Measurements from ENCODE around the gene KRT71.

KRT71 gene

GRCh38 chr12:52575948-52576347, 23.0 kb upstream of the KRT71 start:
- Histone ChIP-seq H2AFZ (ENCODE audit: low read length) (no peak overlapping the region), H3K36me3 (ENCODE audit: insufficient read depth, low read length) (no peaks in the 10 kb centered on the region), H4K20me1 (ENCODE audit: insufficient read depth, low read length) (no peaks in the 10 kb centered on the region), H3K9me3 (ENCODE audit: low read length) (no peaks in the 10 kb centered on the region), H3F3A (ENCODE audit: insufficient read depth, low read length) (no peaks in the 10 kb centered on the region), H3K4me1 (ENCODE audit: insufficient read depth, low read length, severe bottlenecking) (no peaks in the 10 kb centered on the region), H3K9ac (ENCODE audit: low read length) (no peak overlapping the region), H3K9me2 (ENCODE audit: low read depth, low read length) (no peaks in the 10 kb centered on the region), H3K4me3 (ENCODE audit: low read depth, low read length, poor library complexity, severe bottlenecking) (no peak overlapping the region), H3K27me3 (ENCODE audit: insufficient read depth, low read length) (no peaks in the 10 kb centered on the region), H3K4me2 (ENCODE audit: low read length) (no peak overlapping the region), H3K79me2 (ENCODE audit: insufficient read depth, low read length) (no peaks in the 10 kb centered on the region), H3K27ac (ENCODE audit: low read depth, low read length, poor library complexity, severe bottlenecking) (no peak overlapping the region)
- TF ChIP-seq CTCF (IDR thresholded peaks at IDR 0.05; ENCODE audit: low read length) (no peak), EZH2 (IDR thresholded peaks at IDR 0.05; ENCODE audit: borderline replicate concordance, low read length) (no peak)

GRCh38 chr12:52575256-52575655, 22.3 kb upstream of the KRT71 start:
- H3K4me2 ChIP-seq (ENCODE audit: low read length) = no peak overlapping the region
- no peaks in the 10 kb centered on the region for H3K9me2 ChIP-seq (ENCODE audit: low read depth, low read length)
- TF ChIP-seq EZH2 (IDR thresholded peaks at IDR 0.05; ENCODE audit: borderline replicate concordance, low read length) = no peak
- no peak for TF ChIP-seq CTCF (IDR thresholded peaks at IDR 0.05; ENCODE audit: low read length)
- H3K79me2 ChIP-seq (ENCODE audit: insufficient read depth, low read length) = no peaks in the 10 kb centered on the region
- no peak overlapping the region for H3K4me3 ChIP-seq (ENCODE audit: low read depth, low read length, poor library complexity, severe bottlenecking)
- H3K36me3 ChIP-seq (ENCODE audit: insufficient read depth, low read length) = no peaks in the 10 kb centered on the region
- no peak overlapping the region for H3K27ac ChIP-seq (ENCODE audit: low read depth, low read length, poor library complexity, severe bottlenecking)
- H3K9me3 ChIP-seq (ENCODE audit: low read length) = no peaks in the 10 kb centered on the region
- no peaks in the 10 kb centered on the region for H3K27me3 ChIP-seq (ENCODE audit: insufficient read depth, low read length)
- no peak overlapping the region for H2AFZ ChIP-seq (ENCODE audit: low read length)
- H3F3A ChIP-seq (ENCODE audit: insufficient read depth, low read length) = no peaks in the 10 kb centered on the region
- no peak overlapping the region for H3K9ac ChIP-seq (ENCODE audit: low read length)
- no peaks in the 10 kb centered on the region for H4K20me1 ChIP-seq (ENCODE audit: insufficient read depth, low read length)
- no peaks in the 10 kb centered on the region for H3K4me1 ChIP-seq (ENCODE audit: insufficient read depth, low read length, severe bottlenecking)

GRCh38 chr12:52573743-52574142, 20.8 kb upstream of the KRT71 start, which contains the start of gene KRT74:
KRT74 (minus strand) TSS chr12:52573843; CDS start chr12:52573777, 66 bp downstream.
- Histone ChIP-seq H3K27me3 (ENCODE audit: insufficient read depth, low read length) (no peaks in the 10 kb centered on the region), H3K4me3 (ENCODE audit: low read depth, low read length, poor library complexity, severe bottlenecking) (no peak within 1 kb of the TSS), H4K20me1 (ENCODE audit: insufficient read depth, low read length) (no peaks in the 10 kb centered on the region)

More at GRCh38 chr12:52573743-52574142, 20.8 kb upstream of the KRT71 start, which contains the start of gene KRT74:
- H2AFZ ChIP-seq (ENCODE audit: low read length) = no peak within 1 kb of the TSS
- no peak within 1 kb of the TSS for H3K9ac ChIP-seq (ENCODE audit: low read length)
- H3K79me2 ChIP-seq (ENCODE audit: insufficient read depth, low read length) = no peaks in the 10 kb centered on the region
- no peak within 1 kb of the TSS for H3K27ac ChIP-seq (ENCODE audit: low read depth, low read length, poor library complexity, severe bottlenecking)
- H3K4me2 ChIP-seq (ENCODE audit: low read length) = no peak within 1 kb of the TSS
- H3K36me3 ChIP-seq (ENCODE audit: insufficient read depth, low read length) = no peaks in the 10 kb centered on the region
- no peaks in the 10 kb centered on the region for H3F3A ChIP-seq (ENCODE audit: insufficient read depth, low read length)
- TF ChIP-seq EZH2 (IDR thresholded peaks at IDR 0.05; ENCODE audit: borderline replicate concordance, low read length) (no peak), CTCF (IDR thresholded peaks at IDR 0.05; ENCODE audit: low read length) (no peak)
- H3K9me2 ChIP-seq (ENCODE audit: low read depth, low read length) = no peaks in the 10 kb centered on the region
- no peaks in the 10 kb centered on the region for H3K9me3 ChIP-seq (ENCODE audit: low read length)
- no peaks in the 10 kb centered on the region for H3K4me1 ChIP-seq (ENCODE audit: insufficient read depth, low read length, severe bottlenecking)

Measured in OCI-LY1 (cell line).